ENCODE data around the gene RNF10. TPM values are rescaled to one million over a fixed set of nuclear protein-coding genes. Genes with fewer than 3 reads are reported as not detected.

Gene RNF10
- polyA plus RNA-seq, 1 donor (not counting 4 experiments of a cell fraction or from before 2014, with no cell fraction given) = 60.3 TPM

GRCh38 chr12:120538281-120539156, 4.4 kb downstream of the RNF10 start:
- DNase-seq (ENCODE audit: low read depth, low spot score) = no peak
- Histone ChIP-seq H3K27me3 (ENCODE audit: control insufficient read depth, extremely low read depth, insufficient read depth, low read length) (no peaks in the 10 kb centered on the region), H4K20me1 (ENCODE audit: control insufficient read depth, extremely low read depth, insufficient read depth, low read length) (peaks cover 46% of the 10 kb centered on the region), H3K9me3 (ENCODE audit: control insufficient read depth, low read depth, low read length) (no peaks in the 10 kb centered on the region), H3K27ac (ENCODE audit: control insufficient read depth, insufficient read depth, low read length) (peak overlapping the region; percentile 19), H3K4me2 (ENCODE audit: control insufficient read depth, extremely low read depth, insufficient read depth, low read depth, low read length) (peak overlapping the region; percentile 49), H2AFZ (ENCODE audit: control insufficient read depth, low read length) (no peak overlapping the region), H3K36me3 (ENCODE audit: control insufficient read depth in 2 of 2, extremely low read depth in 1 of 2, insufficient read depth in 2 of 2, low read length in 2 of 2) (peaks cover 8 to 22% of the 10 kb centered on the region in 2 experiments), H3K79me2 (ENCODE audit: control insufficient read depth, insufficient read depth, low read length) (peaks cover 93% of the 10 kb centered on the region), H3K4me1 (ENCODE audit: control insufficient read depth, extremely low read depth, insufficient read depth, low read length) (peaks cover 38% of the 10 kb centered on the region), H3K9ac (ENCODE audit: control insufficient read depth, extremely low read depth, insufficient read depth, low read length) (peak overlapping the region; percentile 15), H3K4me3 (ENCODE audit: control insufficient read depth in 2 of 3, extremely low read depth in 1 of 3, insufficient read depth in 2 of 3, low read depth in 1 of 3, low read length in 3 of 3) (peak overlapping the region in 1 of 3 experiments; percentile 4), H3K9me1 (ENCODE audit: control insufficient read depth, extremely low read depth, insufficient read depth, low read length) (peaks cover 3% of the 10 kb centered on the region)
- TF ChIP-seq CTCF (optimal IDR thresholded peaks at IDR 0.05 in 1 of 3, IDR thresholded peaks at IDR 0.05 in 1 of 3, conservative IDR thresholded peaks at IDR 0.05 in 1 of 3; ENCODE audit: extremely low read depth in 1 of 3, insufficient read depth in 2 of 3, low read length in 3 of 3) (no peak), EZH2 (IDR thresholded peaks at IDR 0.05; ENCODE audit: low read length) (no peak)
- no peak for FAIRE-seq
- dilution Hi-C loops (cut with MboI; ENCODE audit: extremely low pct_ligation_motif_present, low sequenced_read_pairs) = no loop called here

- no peak overlapping the region for H3K9ac ChIP-seq (ENCODE audit: control insufficient read depth, extremely low read depth, insufficient read depth, low read length)
- H3K79me2 ChIP-seq (ENCODE audit: control insufficient read depth, insufficient read depth, low read length) = peaks cover 100% of the 10 kb centered on the region
- no peaks in the 10 kb centered on the region for H3K9me3 ChIP-seq (ENCODE audit: control insufficient read depth, low read depth, low read length)
- H2AFZ ChIP-seq (ENCODE audit: control insufficient read depth, low read length) = no peak overlapping the region
- peak overlapping the region; percentile 18 for H3K4me2 ChIP-seq (ENCODE audit: control insufficient read depth, extremely low read depth, insufficient read depth, low read depth, low read length)
- FAIRE-seq (no peak), DNase-seq (ENCODE audit: low read depth, low spot score) (no peak)
- peaks cover 3% of the 10 kb centered on the region for H3K9me1 ChIP-seq (ENCODE audit: control insufficient read depth, extremely low read depth, insufficient read depth, low read length)
- H3K36me3 ChIP-seq (ENCODE audit: control insufficient read depth in 2 of 2, extremely low read depth in 1 of 2, insufficient read depth in 2 of 2, low read length in 2 of 2) = peaks cover 9 to 22% of the 10 kb centered on the region in 2 experiments
- H3K4me3 ChIP-seq (ENCODE audit: control insufficient read depth in 2 of 3, extremely low read depth in 1 of 3, insufficient read depth in 2 of 3, low read depth in 1 of 3, low read length in 3 of 3) = no peak overlapping the region
- peak overlapping the region; percentile 19 for H3K27ac ChIP-seq (ENCODE audit: control insufficient read depth, insufficient read depth, low read length)
- H3K27me3 ChIP-seq (ENCODE audit: control insufficient read depth, extremely low read depth, insufficient read depth, low read length) = no peaks in the 10 kb centered on the region
- H4K20me1 ChIP-seq (ENCODE audit: control insufficient read depth, extremely low read depth, insufficient read depth, low read length) = peaks cover 46% of the 10 kb centered on the region
- peaks cover 38% of the 10 kb centered on the region for H3K4me1 ChIP-seq (ENCODE audit: control insufficient read depth, extremely low read depth, insufficient read depth, low read length)
- dilution Hi-C loops (cut with MboI; ENCODE audit: extremely low pct_ligation_motif_present, low sequenced_read_pairs) = no loop called here
- TF ChIP-seq EZH2 (IDR thresholded peaks at IDR 0.05; ENCODE audit: low read length) = no peak
- TF ChIP-seq CTCF (optimal IDR thresholded peaks at IDR 0.05 in 1 of 3, IDR thresholded peaks at IDR 0.05 in 1 of 3, conservative IDR thresholded peaks at IDR 0.05 in 1 of 3; ENCODE audit: extremely low read depth in 1 of 3, insufficient read depth in 2 of 3, low read length in 3 of 3) = no peak
Observed at GRCh38 chr12:120539303-120539702, 5.1 kb downstream of the RNF10 start.
